ENCODE measurements around the gene PHF20.
"Not testable (repeated sequence)": the region's sequence is repeated elsewhere in the genome, so short reads cannot be mapped to it uniquely, and the experiment has no call there.

DNA sequence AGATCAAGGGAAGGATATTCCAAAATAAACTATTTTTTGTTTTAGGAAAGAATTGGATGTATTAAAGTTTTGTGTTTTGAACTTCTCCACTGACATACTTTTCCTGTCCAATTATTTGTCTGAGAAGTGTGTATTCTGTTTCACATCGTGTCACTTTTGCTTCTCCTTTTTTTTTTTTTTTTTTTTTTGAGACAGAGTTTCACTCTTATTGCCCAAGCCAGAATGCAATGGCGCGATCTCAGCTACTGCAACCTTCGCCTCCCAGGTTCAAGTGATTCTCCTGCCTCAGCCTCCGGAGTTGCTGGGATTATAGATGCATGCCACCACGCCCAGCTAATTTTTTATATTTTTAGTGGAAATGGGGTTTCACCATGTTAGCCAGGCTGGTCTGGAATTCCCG is 123.7 kb downstream of the PHF20 start:
- TF ChIP-seq, protein P1, sequence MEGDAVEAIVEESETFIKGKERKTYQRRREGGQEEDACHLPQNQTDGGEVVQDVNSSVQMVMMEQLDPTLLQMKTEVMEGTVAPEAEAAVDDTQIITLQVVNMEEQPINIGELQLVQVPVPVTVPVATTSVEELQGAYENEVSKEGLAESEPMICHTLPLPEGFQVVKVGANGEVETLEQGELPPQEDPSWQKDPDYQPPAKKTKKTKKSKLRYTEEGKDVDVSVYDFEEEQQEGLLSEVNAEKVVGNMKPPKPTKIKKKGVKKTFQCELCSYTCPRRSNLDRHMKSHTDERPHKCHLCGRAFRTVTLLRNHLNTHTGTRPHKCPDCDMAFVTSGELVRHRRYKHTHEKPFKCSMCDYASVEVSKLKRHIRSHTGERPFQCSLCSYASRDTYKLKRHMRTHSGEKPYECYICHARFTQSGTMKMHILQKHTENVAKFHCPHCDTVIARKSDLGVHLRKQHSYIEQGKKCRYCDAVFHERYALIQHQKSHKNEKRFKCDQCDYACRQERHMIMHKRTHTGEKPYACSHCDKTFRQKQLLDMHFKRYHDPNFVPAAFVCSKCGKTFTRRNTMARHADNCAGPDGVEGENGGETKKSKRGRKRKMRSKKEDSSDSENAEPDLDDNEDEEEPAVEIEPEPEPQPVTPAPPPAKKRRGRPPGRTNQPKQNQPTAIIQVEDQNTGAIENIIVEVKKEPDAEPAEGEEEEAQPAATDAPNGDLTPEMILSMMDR (IDR thresholded peaks at IDR 0.05) = not testable (repeated sequence)
- TF ChIP-seq POLR2A (IDR thresholded peaks at IDR 0.05) = not testable (repeated sequence)

Data from esophagus squamous epithelium (tissue), 4 donors.